ENCODE data around the gene ST7. TPM values are rescaled to one million over a fixed set of nuclear protein-coding genes. Genes with fewer than 3 reads are reported as not detected.

The ST7 gene
- total and polyA plus RNA-seq, 2 experiments from 2014 or later, result 31.2 to 38.5 TPM

GRCh38 chr7:117062300-117062699 is 109.0 kb downstream of the ST7 start:
- H3K4me3 ChIP-seq, result no peak overlapping the region
- no peak for TF ChIP-seq EZH2 (IDR thresholded peaks at IDR 0.05; ENCODE audit: borderline replicate concordance)
- TF ChIP-seq, protein P1, sequence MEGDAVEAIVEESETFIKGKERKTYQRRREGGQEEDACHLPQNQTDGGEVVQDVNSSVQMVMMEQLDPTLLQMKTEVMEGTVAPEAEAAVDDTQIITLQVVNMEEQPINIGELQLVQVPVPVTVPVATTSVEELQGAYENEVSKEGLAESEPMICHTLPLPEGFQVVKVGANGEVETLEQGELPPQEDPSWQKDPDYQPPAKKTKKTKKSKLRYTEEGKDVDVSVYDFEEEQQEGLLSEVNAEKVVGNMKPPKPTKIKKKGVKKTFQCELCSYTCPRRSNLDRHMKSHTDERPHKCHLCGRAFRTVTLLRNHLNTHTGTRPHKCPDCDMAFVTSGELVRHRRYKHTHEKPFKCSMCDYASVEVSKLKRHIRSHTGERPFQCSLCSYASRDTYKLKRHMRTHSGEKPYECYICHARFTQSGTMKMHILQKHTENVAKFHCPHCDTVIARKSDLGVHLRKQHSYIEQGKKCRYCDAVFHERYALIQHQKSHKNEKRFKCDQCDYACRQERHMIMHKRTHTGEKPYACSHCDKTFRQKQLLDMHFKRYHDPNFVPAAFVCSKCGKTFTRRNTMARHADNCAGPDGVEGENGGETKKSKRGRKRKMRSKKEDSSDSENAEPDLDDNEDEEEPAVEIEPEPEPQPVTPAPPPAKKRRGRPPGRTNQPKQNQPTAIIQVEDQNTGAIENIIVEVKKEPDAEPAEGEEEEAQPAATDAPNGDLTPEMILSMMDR (IDR thresholded peaks at IDR 0.05; ENCODE audit: poor library complexity), result no peak
- no peak for TF ChIP-seq EZH2phosphoT487 (IDR thresholded peaks at IDR 0.05; ENCODE audit: low read depth, severe bottlenecking, unreplicated experiment)
- no peak overlapping the region for H2AFZ ChIP-seq
- H3K27me3 ChIP-seq, result no peaks in the 10 kb centered on the region
- H4K20me1 ChIP-seq (ENCODE audit: insufficient read depth, poor library complexity, severe bottlenecking), result no peaks in the 10 kb centered on the region
- DNase-seq (ENCODE audit: low spot score), result no peak
- H3K79me2 ChIP-seq, result peaks cover 27% of the 10 kb centered on the region
- WGBS (ENCODE audit: low lambda C conversion rate, missing lambda C conversion rate), result 95% methylated on average over 1 of the region's 1 CpG
- H3K9me3 ChIP-seq (ENCODE audit: low read depth), result no peaks in the 10 kb centered on the region
- H3K9me2 ChIP-seq (replicated peaks; ENCODE audit: insufficient read depth), result no peaks in the 10 kb centered on the region
- no peaks in the 10 kb centered on the region for H3K36me3 ChIP-seq (replicated peaks; ENCODE audit: insufficient read depth, low read depth)
- no peak overlapping the region for H3K4me2 ChIP-seq
- H3K27ac ChIP-seq, result no peak overlapping the region
- no peaks in the 10 kb centered on the region for H3K4me1 ChIP-seq (ENCODE audit: insufficient read depth)

GRCh38 chr7:117064688-117065087 is 111.4 kb downstream of the ST7 start:
- H3K4me2 ChIP-seq, result no peak overlapping the region
- no peaks in the 10 kb centered on the region for H3K27me3 ChIP-seq
- H3K79me2 ChIP-seq, result peaks cover 19% of the 10 kb centered on the region
- no peaks in the 10 kb centered on the region for H4K20me1 ChIP-seq (ENCODE audit: insufficient read depth, poor library complexity, severe bottlenecking)
- no peaks in the 10 kb centered on the region for H3K9me3 ChIP-seq (ENCODE audit: low read depth)
- H3K36me3 ChIP-seq (replicated peaks; ENCODE audit: insufficient read depth, low read depth), result no peaks in the 10 kb centered on the region
- TF ChIP-seq, protein P1 (IDR thresholded peaks at IDR 0.05; ENCODE audit: poor library complexity), result no peak
- H3K27ac ChIP-seq, result no peak overlapping the region
- DNase-seq (ENCODE audit: low spot score), result no peak
- 95% methylated on average over 3 of the region's 3 CpGs for WGBS (ENCODE audit: low lambda C conversion rate, missing lambda C conversion rate)
- H3K9me2 ChIP-seq (replicated peaks; ENCODE audit: insufficient read depth), result no peaks in the 10 kb centered on the region
- H2AFZ ChIP-seq, result no peak overlapping the region
- no peak overlapping the region for H3K4me3 ChIP-seq
- H3K4me1 ChIP-seq (ENCODE audit: insufficient read depth), result no peaks in the 10 kb centered on the region

DNA sequence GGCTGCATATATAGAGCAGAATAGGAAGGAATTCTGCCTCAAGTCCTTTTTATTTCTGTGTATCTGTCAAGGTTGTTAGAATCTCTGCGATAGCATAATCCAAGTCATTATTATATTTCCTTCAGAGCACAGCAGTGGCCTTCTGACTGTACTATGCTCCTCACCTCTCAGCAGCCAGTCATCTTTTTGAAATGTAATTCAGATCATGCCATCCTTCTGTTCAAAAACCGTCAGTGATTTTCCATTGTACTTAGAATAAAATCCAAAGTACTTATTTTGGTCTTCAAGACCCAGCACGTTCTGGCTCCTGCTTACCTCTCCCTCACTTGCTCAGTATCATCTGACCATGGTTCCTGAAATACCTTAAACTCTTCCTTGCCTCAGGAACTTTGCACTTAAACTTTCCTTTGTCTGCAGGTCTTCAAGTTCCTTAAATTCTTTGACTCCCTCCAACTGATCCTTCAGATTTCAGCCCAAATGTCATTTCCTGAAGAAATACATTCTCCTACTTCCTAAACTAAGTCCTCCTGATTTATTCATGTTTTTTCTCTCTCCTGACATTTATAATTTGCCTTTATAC is 112.4 kb downstream of the ST7 start:
- TF ChIP-seq, protein P1 (IDR thresholded peaks at IDR 0.05; ENCODE audit: poor library complexity), result no peak
- TF ChIP-seq EZH2phosphoT487 (IDR thresholded peaks at IDR 0.05; ENCODE audit: low read depth, severe bottlenecking, unreplicated experiment) (no peak), EZH2 (IDR thresholded peaks at IDR 0.05; ENCODE audit: borderline replicate concordance) (no peak)
- WGBS (ENCODE audit: low lambda C conversion rate, missing lambda C conversion rate), result 89% methylated on average over 3 of the region's 3 CpGs
- Histone ChIP-seq H4K20me1 (ENCODE audit: insufficient read depth, poor library complexity, severe bottlenecking) (no peaks in the 10 kb centered on the region), H3K36me3 (replicated peaks; ENCODE audit: insufficient read depth, low read depth) (no peaks in the 10 kb centered on the region), H3K9me3 (ENCODE audit: low read depth) (no peaks in the 10 kb centered on the region), H3K27ac (no peak overlapping the region), H3K4me2 (no peak overlapping the region), H3K4me3 (no peak overlapping the region), H3K4me1 (ENCODE audit: insufficient read depth) (no peaks in the 10 kb centered on the region), H3K9me2 (replicated peaks; ENCODE audit: insufficient read depth) (no peaks in the 10 kb centered on the region), H3K79me2 (peaks cover 27% of the 10 kb centered on the region), H3K27me3 (no peaks in the 10 kb centered on the region), H2AFZ (no peak overlapping the region)
- no peak for DNase-seq (ENCODE audit: low spot score)

DNA sequence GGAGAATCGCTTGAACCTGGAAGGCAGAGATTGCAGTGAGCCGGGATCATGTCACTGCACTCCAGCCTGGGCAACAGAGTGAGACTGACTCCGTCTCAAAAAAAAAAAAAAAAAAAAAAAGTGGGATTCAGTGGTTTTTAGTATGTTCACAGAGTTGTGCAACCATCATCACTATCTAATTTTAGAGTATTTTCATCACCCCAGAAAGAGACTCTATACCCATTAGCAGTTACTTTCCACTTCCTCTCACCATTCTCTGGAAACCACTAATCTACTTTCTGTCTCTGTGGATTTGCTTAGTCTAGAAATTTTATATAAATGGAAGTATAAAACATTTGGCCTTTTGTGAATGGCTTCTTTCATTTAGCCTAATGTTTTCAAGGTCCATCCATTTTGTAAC is 113.4 kb downstream of the ST7 start:
- Histone ChIP-seq H3K4me1 (ENCODE audit: insufficient read depth) (no peaks in the 10 kb centered on the region), H3K79me2 (peaks cover 29% of the 10 kb centered on the region), H2AFZ (no peak overlapping the region), H3K27me3 (no peaks in the 10 kb centered on the region), H3K4me3 (no peak overlapping the region), H3K36me3 (replicated peaks; ENCODE audit: insufficient read depth, low read depth) (no peaks in the 10 kb centered on the region), H4K20me1 (ENCODE audit: insufficient read depth, poor library complexity, severe bottlenecking) (no peaks in the 10 kb centered on the region), H3K27ac (no peak overlapping the region), H3K9me2 (replicated peaks; ENCODE audit: insufficient read depth) (no peaks in the 10 kb centered on the region), H3K9me3 (ENCODE audit: low read depth) (no peaks in the 10 kb centered on the region), H3K4me2 (no peak overlapping the region)
- DNase-seq (ENCODE audit: low spot score), result no peak
- WGBS (ENCODE audit: low lambda C conversion rate, missing lambda C conversion rate), result 100% methylated on average over 3 of the region's 3 CpGs
- TF ChIP-seq, protein P1 (IDR thresholded peaks at IDR 0.05; ENCODE audit: poor library complexity), result no peak
- no peak for TF ChIP-seq EZH2phosphoT487 (IDR thresholded peaks at IDR 0.05; ENCODE audit: low read depth, severe bottlenecking, unreplicated experiment)
- no peak for TF ChIP-seq EZH2 (IDR thresholded peaks at IDR 0.05; ENCODE audit: borderline replicate concordance)

Data from hepatocyte (in vitro differentiated cells).